T-helper 1 cell treated with Interleukin-12 subunit alpha and Interleukin-12 subunit beta and Interleukin-4 antibody, amounts not matched to agents 30 μg/mL and 1 μg/mL, for 36 hours (primary cell): ENCODE results near the gene STIP1.

Source experiments
- H3K27ac Mint-ChIP-seq: one replicate; pipeline ENCODE4 v1.8.0; 2021; ENCODE audit warnings: mild to moderate bottlenecking, mixed read lengths
- H3K27me3 Mint-ChIP-seq: one replicate; pipeline ENCODE4 v1.8.0; 2021; ENCODE audit warnings: low read depth, mixed read lengths
- H3K36me3 Mint-ChIP-seq: one replicate; pipeline ENCODE4 v1.8.0; 2021; ENCODE audit warnings: low read depth, mixed read lengths
- H3K4me1 Mint-ChIP-seq: one replicate; pipeline ENCODE4 v1.8.0; 2021; ENCODE audit warnings: low read depth, mixed read lengths
- H3K4me3 Mint-ChIP-seq: one replicate; pipeline ENCODE4 v1.8.0; 2021; ENCODE audit warnings: mild to moderate bottlenecking, moderate library complexity, mixed read lengths
- H3K9me3 Mint-ChIP-seq: one replicate; pipeline ENCODE4 v1.8.0; 2021; ENCODE audit warnings: mixed read lengths

STIP1 gene

GRCh38 chr11:64203421-64204079, 17.6 kb downstream of the STIP1 start:
- Mint-ChIP-seq H3K4me1 (peaks cover 22% of the 10 kb centered on the region), H3K4me3 (peak overlapping the region; percentile 28), H3K36me3 (peaks cover 56% of the 10 kb centered on the region)

GRCh38 chr11:64204080-64204440, 18.1 kb downstream of the STIP1 start:
- H3K27me3 Mint-ChIP-seq = no peaks in the 10 kb centered on the region
- peak overlapping the region; percentile 28 for H3K4me3 Mint-ChIP-seq
- no peaks in the 10 kb centered on the region for H3K9me3 Mint-ChIP-seq
- H3K36me3 Mint-ChIP-seq = peaks cover 59% of the 10 kb centered on the region
- H3K27ac Mint-ChIP-seq = peak overlapping the region; percentile 88
- peaks cover 25% of the 10 kb centered on the region for H3K4me1 Mint-ChIP-seq

More at GRCh38 chr11:64203421-64204079, 17.6 kb downstream of the STIP1 start:
- Mint-ChIP-seq H3K27me3 (no peaks in the 10 kb centered on the region), H3K27ac (peak overlapping the region; percentile 3), H3K9me3 (no peaks in the 10 kb centered on the region)

DNA sequence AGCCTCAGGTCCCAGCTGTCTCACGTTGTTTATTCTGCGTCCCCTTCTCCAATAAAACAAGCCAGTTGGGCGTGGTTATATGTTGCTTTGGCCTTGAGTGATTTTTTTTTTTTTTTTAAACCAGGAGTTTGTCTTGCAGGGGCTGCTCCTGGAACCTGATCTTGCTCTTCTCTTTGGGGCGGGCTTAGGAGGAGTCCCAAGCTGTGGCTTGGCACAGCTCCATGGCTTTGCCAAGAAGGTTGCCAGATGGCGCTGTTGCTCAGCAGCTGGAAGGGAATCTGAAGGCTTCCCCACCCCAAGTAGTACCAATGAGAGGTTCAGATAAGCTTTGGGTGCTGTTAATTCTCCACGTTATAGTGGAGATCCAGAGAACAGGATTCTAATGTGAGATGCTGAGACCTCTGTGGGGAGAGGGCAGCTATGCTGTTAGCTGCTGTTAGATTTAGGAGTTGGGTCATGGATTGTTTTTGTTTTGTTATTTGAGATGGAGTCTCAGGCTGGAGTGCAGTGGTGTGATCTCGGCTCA, 18.6 kb downstream of the STIP1 start:
- Mint-ChIP-seq H3K27ac (peak overlapping the region; percentile 88), H3K36me3 (peaks cover 62% of the 10 kb centered on the region)

DNA sequence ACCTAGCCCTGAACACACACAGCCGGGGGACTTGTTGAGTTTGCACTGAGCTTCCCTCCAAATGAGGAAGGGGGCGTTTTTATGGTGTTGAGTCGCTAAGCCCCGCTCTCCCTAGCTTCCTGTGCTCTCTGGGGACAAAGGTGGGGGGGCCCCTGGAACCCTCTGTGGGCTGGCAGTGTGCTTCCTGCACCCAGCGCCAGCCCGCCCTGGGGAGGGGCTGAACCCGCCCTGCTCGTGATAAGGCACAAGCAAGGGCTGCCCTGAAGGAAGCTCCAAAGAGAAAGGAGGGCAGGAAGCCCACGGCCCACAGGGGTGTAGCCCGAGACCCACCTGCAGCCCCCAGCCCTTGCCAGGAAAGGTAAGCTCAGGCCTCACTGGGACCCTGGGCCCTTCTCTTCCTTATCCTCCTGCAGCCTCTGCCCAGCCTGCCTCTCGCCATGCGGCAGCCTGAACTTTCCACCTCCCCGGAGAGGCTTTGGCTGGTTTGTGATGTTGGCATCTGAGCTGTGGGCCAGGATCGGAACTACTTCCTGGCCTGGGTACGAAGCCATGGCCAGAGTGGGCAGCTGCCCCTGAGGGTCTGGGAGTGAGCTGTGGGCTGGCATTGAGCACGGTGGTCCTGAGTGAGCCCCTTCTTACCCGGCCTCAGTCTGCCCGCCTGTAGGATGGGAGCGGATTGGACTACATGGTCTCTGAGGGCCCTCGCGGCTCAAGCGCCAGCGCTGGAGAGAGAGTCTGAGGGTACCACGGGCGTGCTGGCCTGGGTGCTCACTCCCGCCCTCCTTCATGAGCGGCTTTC, 20.7 kb downstream of the STIP1 start, which contains the start of gene FERMT3:
FERMT3 (plus strand) TSS at position 265 of the 799 bp plus-strand sequence. CDS start 644 bp downstream, outside the sequence.
- Mint-ChIP-seq H3K27me3 (no peaks in the 10 kb centered on the region), H3K9me3 (no peaks in the 10 kb centered on the region), H3K27ac (peak within 1 kb of the TSS; percentile 95), H3K4me1 (peaks cover 28% of the 10 kb centered on the region), H3K4me3 (peak within 1 kb of the TSS; percentile 90), H3K36me3 (peaks cover 55% of the 10 kb centered on the region)

More for the DNA sequence above, 18.6 kb downstream of the STIP1 start:
- Mint-ChIP-seq H3K9me3 (no peaks in the 10 kb centered on the region), H3K4me3 (peak overlapping the region; percentile 70), H3K4me1 (peaks cover 28% of the 10 kb centered on the region), H3K27me3 (no peaks in the 10 kb centered on the region)

- H3K27me3 Mint-ChIP-seq = no peaks in the 10 kb centered on the region
- H3K36me3 Mint-ChIP-seq = peaks cover 59% of the 10 kb centered on the region
- H3K4me3 Mint-ChIP-seq = peak overlapping the region; percentile 90
- H3K4me1 Mint-ChIP-seq = peaks cover 32% of the 10 kb centered on the region
- no peaks in the 10 kb centered on the region for H3K9me3 Mint-ChIP-seq
- peak overlapping the region; percentile 95 for H3K27ac Mint-ChIP-seq
Measured at GRCh38 chr11:64207256-64208085, 21.5 kb downstream of the STIP1 start.

- H3K27ac Mint-ChIP-seq = peak overlapping the region; percentile 95
Measured at GRCh38 chr11:64208086-64208795, 22.3 kb downstream of the STIP1 start.

GRCh38 chr11:64208796-64209562, 23.0 kb downstream of the STIP1 start:
- H3K4me1 Mint-ChIP-seq = peaks cover 29% of the 10 kb centered on the region

More at GRCh38 chr11:64208086-64208795, 22.3 kb downstream of the STIP1 start:
- no peaks in the 10 kb centered on the region for H3K27me3 Mint-ChIP-seq
- peaks cover 53% of the 10 kb centered on the region for H3K36me3 Mint-ChIP-seq
- H3K4me3 Mint-ChIP-seq = peak overlapping the region; percentile 90
- no peaks in the 10 kb centered on the region for H3K9me3 Mint-ChIP-seq
- H3K4me1 Mint-ChIP-seq = peaks cover 33% of the 10 kb centered on the region

GRCh38 chr11:64209563-64209843, 23.5 kb downstream of the STIP1 start:
- Mint-ChIP-seq H3K27ac (no peak overlapping the region), H3K4me1 (peaks cover 24% of the 10 kb centered on the region), H3K4me3 (no peak overlapping the region), H3K36me3 (peaks cover 45% of the 10 kb centered on the region), H3K9me3 (no peaks in the 10 kb centered on the region), H3K27me3 (no peaks in the 10 kb centered on the region)

More at GRCh38 chr11:64208796-64209562, 23.0 kb downstream of the STIP1 start:
- H3K36me3 Mint-ChIP-seq = peaks cover 50% of the 10 kb centered on the region
- H3K27me3 Mint-ChIP-seq = no peaks in the 10 kb centered on the region
- H3K27ac Mint-ChIP-seq = peak overlapping the region; percentile 67
- no peaks in the 10 kb centered on the region for H3K9me3 Mint-ChIP-seq
- peak overlapping the region; percentile 65 for H3K4me3 Mint-ChIP-seq

DNA sequence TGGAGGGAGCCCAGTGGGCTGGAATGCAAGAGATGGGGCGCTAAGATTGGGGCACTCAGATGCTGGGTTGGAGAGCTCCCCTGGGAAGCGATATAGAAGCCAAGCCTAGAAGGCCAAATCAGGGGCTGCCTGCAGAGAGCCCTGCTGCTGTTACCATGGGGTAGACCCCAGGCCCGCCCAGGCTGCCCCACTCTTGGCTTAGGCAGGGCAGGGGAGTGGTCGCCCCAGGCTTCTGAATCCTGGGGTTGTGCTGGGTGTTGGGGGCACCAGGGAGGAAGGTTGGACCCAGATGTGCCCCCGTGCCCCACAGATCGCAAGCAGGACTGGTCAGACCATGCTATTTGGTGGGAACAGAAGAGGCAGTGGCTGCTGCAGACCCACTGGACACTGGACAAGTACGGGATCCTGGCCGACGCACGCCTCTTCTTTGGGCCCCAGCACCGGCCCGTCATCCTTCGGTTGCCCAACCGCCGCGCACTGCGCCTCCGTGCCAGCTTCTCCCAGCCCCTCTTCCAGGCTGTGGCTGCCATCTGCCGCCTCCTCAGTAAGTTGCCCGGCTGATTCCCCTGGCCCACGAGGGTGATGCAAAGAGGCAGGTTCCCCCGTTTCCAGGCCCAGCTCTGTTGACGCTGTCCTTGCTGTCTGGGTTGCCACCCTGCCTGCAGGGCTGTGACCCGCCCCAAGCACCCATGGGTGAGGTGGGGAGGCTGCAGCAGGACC, 24.5 kb downstream of the STIP1 start:
- Mint-ChIP-seq H3K9me3 (no peaks in the 10 kb centered on the region), H3K27ac (peak overlapping the region; percentile 24), H3K4me3 (no peak overlapping the region), H3K4me1 (peaks cover 24% of the 10 kb centered on the region), H3K36me3 (peaks cover 48% of the 10 kb centered on the region), H3K27me3 (no peaks in the 10 kb centered on the region)

DNA sequence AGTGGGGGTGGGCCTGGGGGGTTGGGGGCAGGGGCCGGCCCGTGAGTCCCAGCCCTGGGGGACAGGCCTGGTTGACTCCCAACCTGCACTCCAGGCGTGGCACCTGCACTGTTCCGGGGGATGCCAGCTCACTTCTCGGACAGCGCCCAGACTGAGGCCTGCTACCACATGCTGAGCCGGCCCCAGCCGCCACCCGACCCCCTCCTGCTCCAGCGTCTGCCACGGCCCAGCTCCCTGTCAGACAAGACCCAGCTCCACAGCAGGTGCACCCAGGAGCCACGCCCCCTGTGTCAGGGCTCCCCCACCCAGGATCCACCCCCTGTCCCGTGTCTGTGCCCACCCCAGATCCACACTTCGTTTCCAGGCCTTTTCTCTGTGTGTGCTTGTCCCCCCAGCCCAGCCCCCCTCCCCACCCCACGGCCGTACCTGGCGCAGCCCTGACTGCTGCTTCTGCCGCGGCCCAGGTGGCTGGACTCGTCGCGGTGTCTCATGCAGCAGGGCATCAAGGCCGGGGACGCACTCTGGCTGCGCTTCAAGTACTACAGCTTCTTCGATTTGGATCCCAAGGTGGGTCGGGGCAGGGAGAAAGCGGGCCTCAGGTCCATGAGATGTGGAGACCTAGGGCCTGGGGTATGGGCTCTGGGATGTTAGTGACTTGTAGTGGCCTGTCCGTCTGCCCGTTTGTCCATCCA, 25.4 kb downstream of the STIP1 start:
- no peak overlapping the region for H3K4me3 Mint-ChIP-seq
- H3K9me3 Mint-ChIP-seq = no peaks in the 10 kb centered on the region
- H3K27me3 Mint-ChIP-seq = no peaks in the 10 kb centered on the region
- H3K4me1 Mint-ChIP-seq = peaks cover 19% of the 10 kb centered on the region
- H3K27ac Mint-ChIP-seq = no peak overlapping the region
- peaks cover 46% of the 10 kb centered on the region for H3K36me3 Mint-ChIP-seq

GRCh38 chr11:64216879-64217278, 30.9 kb downstream of the STIP1 start:
- Mint-ChIP-seq H3K4me1 (peaks cover 14% of the 10 kb centered on the region), H3K27ac (no peak overlapping the region), H3K9me3 (no peaks in the 10 kb centered on the region)

GRCh38 chr11:64218628-64219353, 32.8 kb downstream of the STIP1 start:
- H3K36me3 Mint-ChIP-seq = peaks cover 20% of the 10 kb centered on the region
- no peak overlapping the region for H3K4me3 Mint-ChIP-seq
- peaks cover 8% of the 10 kb centered on the region for H3K4me1 Mint-ChIP-seq
- H3K27me3 Mint-ChIP-seq = no peaks in the 10 kb centered on the region
- no peak overlapping the region for H3K27ac Mint-ChIP-seq
- H3K9me3 Mint-ChIP-seq = no peaks in the 10 kb centered on the region

More at GRCh38 chr11:64216879-64217278, 30.9 kb downstream of the STIP1 start:
- Mint-ChIP-seq H3K27me3 (no peaks in the 10 kb centered on the region), H3K4me3 (no peak overlapping the region), H3K36me3 (peaks cover 29% of the 10 kb centered on the region)
